Measurements from ENCODE around the gene POLR3K.
A peak's percentile ranks its signal among the peaks of the same experiment; 100 is the strongest.

Gene POLR3K

GRCh38 chr16:53346-54236 is at the start of gene POLR3K, which contains the start of gene SNRNP25:
Gene POLR3K, minus strand, starts transcription at chr16:53608. Its CDS starts 22 bp downstream, at chr16:53586.
Gene SNRNP25, plus strand, starts transcription at chr16:53828. Its CDS starts 189 bp downstream, at chr16:54017.
- H3K27ac ChIP-seq = peak within 1 kb of the TSS; percentile 74
- no peak for TF ChIP-seq CTCF (conservative IDR thresholded peaks at IDR 0.05)

GRCh38 chr16:102060-102855 is 48.9 kb upstream of the POLR3K start:
- no peak for TF ChIP-seq CTCF (conservative IDR thresholded peaks at IDR 0.05)

GRCh38 chr16:101586-101985 is 48.2 kb upstream of the POLR3K start:
- no peak overlapping the region for H3K27ac ChIP-seq
- TF ChIP-seq CTCF (conservative IDR thresholded peaks at IDR 0.05) = no peak

More at GRCh38 chr16:102060-102855, 48.9 kb upstream of the POLR3K start:
- no peak overlapping the region for H3K27ac ChIP-seq

GRCh38 chr16:100989-101388 is 47.6 kb upstream of the POLR3K start:
- TF ChIP-seq CTCF (conservative IDR thresholded peaks at IDR 0.05) = no peak
- no peak overlapping the region for H3K27ac ChIP-seq

GRCh38 chr16:97822-98221 is 44.4 kb upstream of the POLR3K start:
- TF ChIP-seq CTCF (conservative IDR thresholded peaks at IDR 0.05) = no peak
- H3K27ac ChIP-seq = no peak overlapping the region

GRCh38 chr16:96935-97381 is 43.5 kb upstream of the POLR3K start:
- TF ChIP-seq CTCF (conservative IDR thresholded peaks at IDR 0.05) = peak; percentile 91

GRCh38 chr16:94918-95265 is 41.5 kb upstream of the POLR3K start:
- TF ChIP-seq CTCF (conservative IDR thresholded peaks at IDR 0.05) = no peak
- no peak overlapping the region for H3K27ac ChIP-seq

More at GRCh38 chr16:96935-97381, 43.5 kb upstream of the POLR3K start:
- H3K27ac ChIP-seq = no peak overlapping the region
